Stimulated activated CD4-positive, alpha-beta T cell treated with anti-CD3 and anti-CD28 coated beads, Interleukin-15, amount 100 ng/mL, for 24 hours (primary cell): Measurements from ENCODE around the gene DPEP3.
"Not testable (repeated sequence)": the region's sequence is repeated elsewhere in the genome, so short reads cannot be mapped to it uniquely, and the experiment has no call there.

Experiments used
- DNase-seq: peaks from one replicate; pipeline ENCODE4 v3.0.0-alpha.2; 2020

The DPEP3 gene

GRCh38 chr16:67993207-67994039, 13.1 kb upstream of the DPEP3 start:
- DNase-seq = peak; percentile 91

GRCh38 chr16:67992661-67993206, 12.4 kb upstream of the DPEP3 start:
- no peak for DNase-seq

GRCh38 chr16:67990018-67990386, 9.7 kb upstream of the DPEP3 start:
- no peak for DNase-seq

- DNase-seq = no peak
Measured at GRCh38 chr16:67989322-67990017, 9.2 kb upstream of the DPEP3 start.

GRCh38 chr16:67988675-67989074, 8.4 kb upstream of the DPEP3 start:
- no peak for DNase-seq

- DNase-seq = no peak
Measured at GRCh38 chr16:67987460-67988160, 7.3 kb upstream of the DPEP3 start.

GRCh38 chr16:67986949-67987348, 6.7 kb upstream of the DPEP3 start:
- DNase-seq = no peak

- no peak for DNase-seq
Measured at GRCh38 chr16:67982011-67982696, 1.9 kb upstream of the DPEP3 start.

- no peak for DNase-seq
Measured at GRCh38 chr16:67977469-67978227, 2.7 kb downstream of the DPEP3 start.

- no peak for DNase-seq
Measured at GRCh38 chr16:67977005-67977404, 3.3 kb downstream of the DPEP3 start.

- DNase-seq = no peak
Measured at GRCh38 chr16:67976205-67976604, 4.1 kb downstream of the DPEP3 start.

- DNase-seq = no peak
Measured at GRCh38 chr16:67975321-67976105, 4.8 kb downstream of the DPEP3 start.

- DNase-seq = not testable (repeated sequence)
Measured at GRCh38 chr16:67972285-67972684, 8.0 kb downstream of the DPEP3 start.

GRCh38 chr16:67971111-67971510, 9.2 kb downstream of the DPEP3 start:
- DNase-seq = no peak

- DNase-seq = no peak
Measured at GRCh38 chr16:67969254-67970039, 10.9 kb downstream of the DPEP3 start.

- peak; percentile 95 for DNase-seq
Measured at GRCh38 chr16:67968400-67969253, 11.7 kb downstream of the DPEP3 start, which contains the start of gene SLC12A4. TSS of gene SLC12A4 (minus strand) at chr16:67968637. CDS start at chr16:67968553, 84 bp downstream.

GRCh38 chr16:67967958-67968399, 12.3 kb downstream of the DPEP3 start:
- DNase-seq = peak; percentile 64

GRCh38 chr16:67967183-67967957, 12.9 kb downstream of the DPEP3 start:
- peak; percentile 43 for DNase-seq
